PC-9 (cell line): Measurements from ENCODE around the gene TFEC. TPM values are rescaled to one million over a fixed set of nuclear protein-coding genes. Genes with fewer than 3 reads are reported as not detected.

Source experiments
- BruUV-seq: library from RNA; stranded (reverse); fragments of 400-500 nt; replicated peaks from 2 replicates; lab custom pipeline; 2021; lab: Mats Ljungman, UMichigan
- CTCF ChIA-PET: fragments of 300-600 bp; sonication (Branson Sonifier 250); formaldehyde crosslinking; loops from one replicate; lab custom pipeline; 2022; ENCODE audit warnings: antibody characterized with exemption; lab: Charles Lee
- POLR2A ChIA-PET: fragments of 300-600 bp; sonication (Branson Sonifier 250); formaldehyde crosslinking; loops from one replicate; lab custom pipeline; 2022; ENCODE audit warnings: antibody characterized with exemption; ENCODE audit not compliant: unreplicated experiment; lab: Charles Lee
- DNase-seq, 2 experiments: peaks; one replicate each; pipeline versions ENCODE4 v3.0.0 to v3.0.0-alpha.2; 2015 to 2022; ENCODE audit warnings: mixed read lengths in 1 of 2
- H2AFZ ChIP-seq: fragments of 200-600 bp; sonication (generic); 2 replicates; pipeline ENCODE4 v1.8.1; 2017; ENCODE audit warnings: antibody characterized with exemption
- H3F3A ChIP-seq: fragments of 200-600 bp; sonication (generic); 2 replicates; pipeline ENCODE4 v1.8.1; 2017; ENCODE audit warnings: antibody characterized with exemption, mild to moderate bottlenecking, low read depth; ENCODE audit not compliant: insufficient read depth
- H3K27ac ChIP-seq: fragments of 200-600 bp; sonication (generic); 2 replicates; pipeline ENCODE4 v1.6.1; 2016; ENCODE audit warnings: mixed run types
- H3K27me3 ChIP-seq: fragments of 200-600 bp; sonication (generic); 2 replicates; pipeline ENCODE4 v1.6.1; 2016; ENCODE audit warnings: low read depth, mixed run types; ENCODE audit not compliant: insufficient read depth
- H3K36me3 ChIP-seq: fragments of 200-600 bp; sonication (generic); 2 replicates; pipeline ENCODE4 v1.6.1; 2016; ENCODE audit warnings: low read depth, mixed run types
- H3K4me1 ChIP-seq: fragments of 200-600 bp; sonication (generic); replicated peaks from 2 replicates; pipeline ENCODE4 v1.6.1; 2016; ENCODE audit warnings: mixed run types; ENCODE audit not compliant: insufficient read depth
- H3K4me2 ChIP-seq: fragments of 200-600 bp; sonication (generic); 2 replicates; pipeline ENCODE4 v1.6.1; 2017; ENCODE audit warnings: mixed run types
- H3K4me3 ChIP-seq: fragments of 200-600 bp; sonication (generic); 2 replicates; pipeline ENCODE4 v1.6.1; 2016; ENCODE audit warnings: mixed run types
- H3K79me2 ChIP-seq: fragments of 200-600 bp; sonication (generic); 2 replicates; pipeline ENCODE4 v1.6.1; 2017; ENCODE audit warnings: low read depth, mixed run types
- H3K9me2 ChIP-seq: fragments of 200-600 bp; sonication (generic); 2 replicates; pipeline ENCODE4 v1.8.1; 2017; ENCODE audit warnings: mild to moderate bottlenecking; ENCODE audit not compliant: insufficient read depth
- H3K9me3 ChIP-seq: fragments of 200-600 bp; sonication (generic); 2 replicates; pipeline ENCODE4 v1.8.1; 2016; ENCODE audit warnings: low read depth; ENCODE audit not compliant: insufficient read depth
- H4K20me1 ChIP-seq: fragments of 200-600 bp; sonication (generic); 2 replicates; pipeline ENCODE4 v1.8.1; 2017; ENCODE audit not compliant: insufficient read depth
- CTCF ChIP-seq: fragments of 200-600 bp; sonication (generic); conservative IDR thresholded peaks from 2 replicates; pipeline ENCODE4 v1.6.1; 2017; ENCODE audit warnings: mixed run types, antibody characterized with exemption, mild to moderate bottlenecking, moderate library complexity
- EZH2 ChIP-seq: fragments of 200-600 bp; sonication (generic); IDR thresholded peaks from 2 replicates; pipeline ENCODE4 v1.8.0; 2017; ENCODE audit warnings: antibody characterized with exemption, low read depth
- intact Hi-C: fragments of 100-400 bp; cut with micrococcal nuclease; formaldehyde crosslinking; loops from one replicate; pipeline ENCODE4 v1.10.0; 2022; ENCODE audit not compliant: unreplicated experiment
- total RNA-seq: library from RNA; stranded (reverse); gene quantifications from 2 replicates; pipeline ENCODE4 v1.2.3, GENCODE V29; 2021

Gene TFEC
- total RNA-seq, 1 experiment from 2014 or later = not detected

- Histone ChIP-seq H3K4me2 (no peak overlapping the region), H4K20me1 (no peaks in the 10 kb centered on the region), H3K9me3 (no peaks in the 10 kb centered on the region), H3K27me3 (no peaks in the 10 kb centered on the region), H3K9me2 (no peaks in the 10 kb centered on the region), H3F3A (no peaks in the 10 kb centered on the region), H3K4me3 (no peak overlapping the region), H3K36me3 (no peaks in the 10 kb centered on the region), H2AFZ (no peak overlapping the region), H3K27ac (no peak overlapping the region), H3K79me2 (no peaks in the 10 kb centered on the region), H3K4me1 (no peaks in the 10 kb centered on the region)
- BruUV-seq = no TSS peak
- ChIA-PET POLR2A (no interaction called here), CTCF (no interaction called here)
- no peak for DNase-seq
- TF ChIP-seq CTCF (no peak), EZH2 (no peak)
- intact Hi-C loops = no loop called here
These were observed 106.2 kb downstream of the TFEC start for GRCh38 chr7:115924411-115924810.

- no TSS peak for BruUV-seq
- H3K79me2 ChIP-seq = no peaks in the 10 kb centered on the region
- no peaks in the 10 kb centered on the region for H3F3A ChIP-seq
- no peaks in the 10 kb centered on the region for H3K27me3 ChIP-seq
- H3K9me2 ChIP-seq = no peaks in the 10 kb centered on the region
- no peak for DNase-seq
- H3K9me3 ChIP-seq = no peaks in the 10 kb centered on the region; the same call in 1 of the 2 replicates
- intact Hi-C loops = no loop called here
- H3K4me3 ChIP-seq = no peak overlapping the region
- no peak overlapping the region for H2AFZ ChIP-seq
- CTCF ChIA-PET = no interaction called here
- no peaks in the 10 kb centered on the region for H4K20me1 ChIP-seq
- POLR2A ChIA-PET = no interaction called here
- no peaks in the 10 kb centered on the region for H3K4me1 ChIP-seq
- no peaks in the 10 kb centered on the region for H3K36me3 ChIP-seq
- no peak overlapping the region for H3K27ac ChIP-seq
- no peak for TF ChIP-seq CTCF
- TF ChIP-seq EZH2 = no peak
- no peak overlapping the region for H3K4me2 ChIP-seq
These were observed 110.2 kb downstream of the TFEC start for GRCh38 chr7:115920367-115920766.

GRCh38 chr7:115914951-115915350, 115.6 kb downstream of the TFEC start:
- DNase-seq = no peak
- TF ChIP-seq EZH2 = no peak
- ChIA-PET POLR2A (no interaction called here), CTCF (no interaction called here)
- H3K27ac ChIP-seq = no peak overlapping the region
- no peaks in the 10 kb centered on the region for H3K9me2 ChIP-seq
- H3K36me3 ChIP-seq = no peaks in the 10 kb centered on the region
- H2AFZ ChIP-seq = no peak overlapping the region
- no peaks in the 10 kb centered on the region for H4K20me1 ChIP-seq
- H3K9me3 ChIP-seq = no peaks in the 10 kb centered on the region; the same call in 1 of the 2 replicates
- H3K4me2 ChIP-seq = no peak overlapping the region
- H3F3A ChIP-seq = no peaks in the 10 kb centered on the region
- BruUV-seq = no TSS peak
- H3K79me2 ChIP-seq = no peaks in the 10 kb centered on the region
- intact Hi-C loops = no loop called here
- H3K4me1 ChIP-seq = no peaks in the 10 kb centered on the region; the same call in 1 of the 2 replicates
- H3K4me3 ChIP-seq = no peak overlapping the region
- no peaks in the 10 kb centered on the region for H3K27me3 ChIP-seq

- Histone ChIP-seq H3K4me3 (no peak overlapping the region), H3K9me3 (no peaks in the 10 kb centered on the region), H3K27me3 (no peaks in the 10 kb centered on the region), H3K4me1 (no peaks in the 10 kb centered on the region; the same call in 1 of the 2 replicates), H3K79me2 (no peaks in the 10 kb centered on the region), H3K27ac (no peak overlapping the region), H2AFZ (0 out of 2 replicates have a peak overlapping the region, but pooled peaks have one; percentile 9), H4K20me1 (no peaks in the 10 kb centered on the region), H3K36me3 (no peaks in the 10 kb centered on the region), H3K4me2 (peak overlapping the region; percentile 6; the same call in 1 of the 2 replicates), H3F3A (no peaks in the 10 kb centered on the region), H3K9me2 (no peaks in the 10 kb centered on the region)
- DNase-seq = no peak
- ChIA-PET POLR2A (no interaction called here), CTCF (no interaction called here)
- intact Hi-C loops = no loop called here
- TF ChIP-seq EZH2 (no peak), CTCF (no peak)
- BruUV-seq = no TSS peak
These were observed 119.1 kb downstream of the TFEC start for GRCh38 chr7:115911465-115911864.
